Central memory CD8-positive, alpha-beta T cell (primary cell): Measurements from ENCODE around the gene CMSS1.
"Not testable (repeated sequence)": the region's sequence is repeated elsewhere in the genome, so short reads cannot be mapped to it uniquely, and the experiment has no call there.

Experiments used
- ATAC-seq: fragments of 150-1000 bp; cut with Tn5 transposase; replicated peaks from 2 replicates; pipeline ENCODE4 v1.10.0; 2022; ENCODE audit warnings: mild to moderate bottlenecking, moderate FRiP score, moderate number of reproducible peaks; ENCODE audit not compliant: poor library complexity, severe bottlenecking; ENCODE audit errors: extremely low read depth
- DNase-seq, 2 donors: peaks; one replicate each; pipeline ENCODE4 v3.0.0; 2021; ENCODE audit warnings: low spot score in 2 of 2
- H3K27ac Mint-ChIP-seq: one replicate; pipeline ENCODE4 v1.8.0; 2022; ENCODE audit warnings: low read depth, mild to moderate bottlenecking, moderate library complexity, mixed read lengths
- H3K27me3 Mint-ChIP-seq: one replicate; pipeline ENCODE4 v1.8.0; 2022; ENCODE audit warnings: mixed read lengths
- H3K36me3 Mint-ChIP-seq: one replicate; pipeline ENCODE4 v1.8.0; 2022; ENCODE audit warnings: mild to moderate bottlenecking, moderate library complexity, mixed read lengths; ENCODE audit not compliant: insufficient read depth
- H3K4me1 Mint-ChIP-seq: one replicate; pipeline ENCODE4 v1.8.0; 2022; ENCODE audit warnings: mixed read lengths
- H3K4me3 Mint-ChIP-seq: one replicate; pipeline ENCODE4 v1.8.0; 2022; ENCODE audit warnings: mild to moderate bottlenecking, moderate library complexity, mixed read lengths
- H3K9me3 Mint-ChIP-seq: one replicate; pipeline ENCODE4 v1.8.0; 2022; ENCODE audit warnings: mixed read lengths

The CMSS1 gene

DNA sequence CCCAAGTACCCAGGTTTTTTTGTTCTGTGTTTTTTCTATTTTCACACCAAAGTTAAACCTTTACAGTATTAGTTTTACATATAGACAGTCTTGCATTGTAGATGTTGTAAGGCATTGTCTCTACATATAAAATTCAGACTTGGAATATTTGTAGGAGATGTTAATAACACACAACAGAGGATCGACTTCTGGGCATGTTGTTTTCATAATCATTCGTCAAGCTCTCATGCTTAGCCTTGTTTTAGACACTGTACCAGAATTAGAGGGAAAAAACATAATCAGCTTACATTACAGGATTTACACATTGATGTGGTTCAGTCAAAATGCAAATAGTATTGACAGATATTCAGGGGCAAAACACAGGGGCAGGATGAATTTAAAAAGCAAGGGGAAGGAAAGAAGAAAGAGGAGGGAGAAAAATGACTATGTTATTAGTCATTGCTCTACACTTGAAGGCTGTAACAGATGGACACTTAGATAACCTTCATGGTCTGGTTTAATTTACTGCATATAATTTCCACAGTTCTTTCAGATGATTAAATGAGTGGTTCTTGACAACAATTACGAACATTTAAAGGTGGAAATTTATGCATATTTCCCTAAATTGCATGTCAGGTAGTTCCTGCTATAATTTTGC is 7.5 kb downstream of the CMSS1 start:
- Mint-ChIP-seq H3K4me1 (peaks cover 20% of the 10 kb centered on the region), H3K27ac (no peak overlapping the region)

DNA sequence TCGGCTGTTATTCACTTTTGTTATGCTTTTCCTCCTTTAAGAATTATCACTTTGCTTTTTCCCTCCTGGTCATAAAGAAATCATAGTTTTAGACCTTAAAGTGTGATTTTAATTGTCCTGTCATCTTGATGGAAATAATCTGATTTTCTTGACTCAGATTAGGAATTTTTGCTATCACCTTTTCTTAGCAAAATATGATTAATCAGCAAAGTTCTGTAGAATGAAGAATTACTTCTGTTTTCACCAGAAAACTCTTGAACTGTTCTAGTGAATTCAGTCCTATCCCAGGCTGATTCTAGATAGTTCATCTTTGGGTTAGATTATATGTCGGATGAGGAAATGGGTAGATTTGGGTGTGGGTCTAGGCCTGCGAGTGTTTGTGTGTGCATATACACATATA is 12.2 kb downstream of the CMSS1 start:
- Mint-ChIP-seq H3K9me3 (no peaks in the 10 kb centered on the region), H3K4me1 (peaks cover 7% of the 10 kb centered on the region), H3K4me3 (no peak overlapping the region), H3K27ac (peak overlapping the region; percentile 14), H3K27me3 (no peaks in the 10 kb centered on the region), H3K36me3 (peaks cover 2% of the 10 kb centered on the region)
- DNase-seq (no peak), ATAC-seq (no peak)

More for the DNA sequence above, 7.5 kb downstream of the CMSS1 start:
- no peaks in the 10 kb centered on the region for H3K9me3 Mint-ChIP-seq
- H3K36me3 Mint-ChIP-seq, result peaks cover 2% of the 10 kb centered on the region
- ATAC-seq (no peak), DNase-seq (no peak)
- H3K4me3 Mint-ChIP-seq, result no peak overlapping the region
- no peaks in the 10 kb centered on the region for H3K27me3 Mint-ChIP-seq

DNA sequence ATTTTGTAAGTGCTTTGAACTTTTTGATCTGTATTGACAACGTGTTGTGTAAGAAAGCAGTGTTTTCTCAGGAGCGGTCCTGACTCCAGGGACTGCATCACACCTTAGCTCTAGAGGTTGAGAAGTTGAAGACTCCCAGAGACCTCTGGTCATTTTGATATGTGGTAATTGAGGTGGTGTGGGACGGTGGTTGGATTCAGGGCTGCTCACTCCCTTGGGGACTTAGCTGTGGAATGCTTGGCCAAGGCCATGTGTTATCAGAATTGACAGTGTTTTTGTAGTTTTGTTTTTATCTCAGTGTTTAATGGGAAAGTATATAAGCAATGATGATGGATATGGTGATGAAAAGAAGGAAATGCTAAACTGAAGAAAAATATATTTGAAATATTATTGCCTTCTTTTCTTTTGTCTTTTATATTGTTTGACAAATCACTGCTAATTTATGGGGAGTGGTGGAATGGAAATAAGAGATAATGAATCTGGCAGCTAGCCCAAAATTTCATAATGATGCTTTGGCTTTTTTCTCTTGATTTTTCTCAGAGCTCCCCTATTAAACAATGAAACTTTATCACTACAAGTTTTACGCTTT is 16.0 kb downstream of the CMSS1 start:
- DNase-seq (no peak), ATAC-seq (no peak)
- peaks cover 2% of the 10 kb centered on the region for H3K36me3 Mint-ChIP-seq
- H3K27me3 Mint-ChIP-seq, result no peaks in the 10 kb centered on the region
- no peak overlapping the region for H3K27ac Mint-ChIP-seq
- H3K9me3 Mint-ChIP-seq, result no peaks in the 10 kb centered on the region
- no peak overlapping the region for H3K4me3 Mint-ChIP-seq
- peaks cover 2% of the 10 kb centered on the region for H3K4me1 Mint-ChIP-seq

DNA sequence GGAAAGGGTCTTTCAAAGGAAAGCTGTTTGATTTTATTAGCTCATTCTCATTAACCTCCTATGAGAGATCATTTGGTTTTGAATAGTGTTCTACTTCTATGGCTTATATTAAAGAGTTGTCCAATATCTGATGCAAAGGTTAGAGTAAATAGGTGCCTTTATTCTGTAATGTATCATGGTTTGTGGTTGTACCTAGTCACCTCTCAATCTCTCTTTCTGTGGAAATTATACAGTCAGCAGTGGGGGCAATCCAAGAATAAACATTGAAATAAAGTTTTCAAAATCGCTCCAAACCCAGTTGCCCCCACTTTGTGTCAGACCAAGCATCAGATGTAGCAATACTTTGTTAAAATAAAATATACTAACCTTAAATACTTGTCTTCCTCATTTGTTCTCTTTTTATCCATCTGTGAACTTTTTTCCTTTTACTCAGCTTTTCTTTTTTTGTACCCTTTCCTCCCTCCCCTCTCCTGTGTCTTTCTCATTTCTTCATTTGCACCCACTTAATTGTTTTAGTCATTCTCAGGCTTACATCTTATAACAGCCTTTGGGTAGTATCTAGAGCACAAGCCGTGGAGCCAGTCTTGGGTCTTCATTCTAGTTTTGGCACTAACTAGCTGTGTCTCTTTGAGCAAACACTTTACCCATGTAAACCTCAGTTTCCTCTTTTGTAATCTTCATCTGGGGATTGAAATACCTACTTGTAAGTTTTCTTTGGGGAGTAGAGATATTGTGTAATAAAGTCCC is 16.7 kb downstream of the CMSS1 start:
- Mint-ChIP-seq H3K27ac (no peak overlapping the region), H3K4me3 (no peak overlapping the region), H3K4me1 (no peaks in the 10 kb centered on the region), H3K9me3 (no peaks in the 10 kb centered on the region), H3K27me3 (no peaks in the 10 kb centered on the region), H3K36me3 (no peaks in the 10 kb centered on the region)
- ATAC-seq, result no peak
- no peak for DNase-seq

DNA sequence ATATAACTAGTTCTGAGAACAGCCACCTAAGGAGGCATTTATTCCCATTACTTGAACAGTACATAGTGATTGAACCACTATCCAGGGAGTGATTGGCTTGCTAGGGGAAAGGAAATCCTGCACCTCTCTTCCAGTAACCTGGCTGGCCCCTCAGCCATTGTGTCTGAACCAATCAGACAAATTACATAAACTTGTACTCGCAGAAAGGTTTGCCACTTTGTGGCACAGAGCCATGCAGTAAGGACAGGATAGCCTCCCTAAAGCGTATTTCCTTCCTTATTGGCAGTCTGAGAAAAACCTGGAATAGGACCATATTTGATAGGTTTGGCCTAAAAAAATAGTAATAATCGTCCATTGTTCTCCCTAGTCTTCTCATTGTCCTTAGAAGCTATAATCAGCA is 19.0 kb downstream of the CMSS1 start:
- ATAC-seq (no peak), DNase-seq (no peak)
- Mint-ChIP-seq H3K4me1 (no peaks in the 10 kb centered on the region), H3K9me3 (no peaks in the 10 kb centered on the region), H3K36me3 (no peaks in the 10 kb centered on the region), H3K4me3 (no peak overlapping the region), H3K27me3 (no peaks in the 10 kb centered on the region), H3K27ac (no peak overlapping the region)

DNA sequence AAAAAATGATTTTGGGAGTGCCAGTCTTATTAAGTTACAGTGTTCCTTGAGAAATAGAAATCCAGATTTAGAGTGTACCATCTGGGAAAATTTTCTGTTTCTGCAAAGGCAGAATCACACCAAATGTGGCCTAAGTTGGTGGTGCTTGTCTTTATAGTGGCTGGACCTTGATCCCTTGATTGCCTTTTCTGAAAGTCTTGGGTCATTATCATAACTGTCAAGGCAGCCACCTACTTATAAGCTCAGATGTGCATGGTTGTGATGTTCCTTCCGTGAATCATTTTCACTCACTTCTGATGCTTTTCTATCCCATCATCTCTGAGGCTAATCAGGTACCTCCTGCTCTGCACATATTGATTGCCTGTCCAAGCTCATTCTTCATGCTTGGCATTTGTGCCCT is 20.1 kb downstream of the CMSS1 start:
- no peaks in the 10 kb centered on the region for H3K4me1 Mint-ChIP-seq
- DNase-seq (no peak), ATAC-seq (no peak)
- H3K9me3 Mint-ChIP-seq, result no peaks in the 10 kb centered on the region
- H3K4me3 Mint-ChIP-seq, result no peak overlapping the region
- H3K27me3 Mint-ChIP-seq, result no peaks in the 10 kb centered on the region
- H3K27ac Mint-ChIP-seq, result no peak overlapping the region
- peaks cover 2% of the 10 kb centered on the region for H3K36me3 Mint-ChIP-seq

DNA sequence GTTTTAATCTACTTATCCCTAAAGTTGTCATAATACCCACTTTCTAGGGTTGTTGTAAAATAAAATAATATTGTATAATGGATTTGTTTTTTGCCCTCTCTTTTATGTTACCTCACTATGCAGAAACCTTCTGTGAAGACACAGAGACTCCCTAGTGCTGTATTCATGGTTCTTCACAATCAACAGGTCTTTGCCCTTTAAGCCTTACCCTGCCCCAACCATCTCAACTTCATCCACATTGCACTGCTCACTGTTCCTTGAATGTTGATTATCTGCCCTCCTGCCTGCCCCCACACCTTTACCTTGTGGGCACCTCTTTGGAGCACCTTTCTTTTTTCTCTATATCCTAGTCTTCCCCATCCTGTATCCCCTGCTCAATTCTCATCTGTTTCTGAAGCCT is 21.1 kb downstream of the CMSS1 start:
- Mint-ChIP-seq H3K4me1 (no peaks in the 10 kb centered on the region), H3K27ac (no peak overlapping the region), H3K4me3 (no peak overlapping the region), H3K9me3 (no peaks in the 10 kb centered on the region), H3K36me3 (peaks cover 2% of the 10 kb centered on the region), H3K27me3 (no peaks in the 10 kb centered on the region)
- DNase-seq, result no peak
- ATAC-seq, result no peak

DNA sequence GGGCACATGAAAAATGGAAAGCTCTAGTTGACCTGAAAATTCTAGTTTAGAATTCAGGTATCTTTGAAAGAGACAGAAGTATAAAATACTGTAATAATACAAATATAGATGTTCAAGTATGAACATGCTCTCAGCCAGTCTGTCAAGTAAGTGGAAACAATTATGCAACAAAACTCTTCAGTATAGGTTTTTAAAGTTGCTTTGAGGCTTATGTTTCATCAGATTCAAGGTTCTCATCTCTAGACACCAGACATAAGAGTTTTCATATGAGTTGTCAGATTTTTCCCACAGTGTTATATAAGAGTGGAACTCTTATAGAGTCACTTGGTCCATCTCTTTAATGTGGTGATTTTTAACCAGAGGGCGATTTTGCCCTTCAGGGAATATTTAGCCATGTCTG is 22.0 kb downstream of the CMSS1 start:
- Mint-ChIP-seq H3K9me3 (no peaks in the 10 kb centered on the region), H3K27ac (no peak overlapping the region), H3K36me3 (peaks cover 2% of the 10 kb centered on the region), H3K4me3 (no peak overlapping the region), H3K27me3 (no peaks in the 10 kb centered on the region), H3K4me1 (no peaks in the 10 kb centered on the region)
- DNase-seq, result no peak
- ATAC-seq, result no peak

DNA sequence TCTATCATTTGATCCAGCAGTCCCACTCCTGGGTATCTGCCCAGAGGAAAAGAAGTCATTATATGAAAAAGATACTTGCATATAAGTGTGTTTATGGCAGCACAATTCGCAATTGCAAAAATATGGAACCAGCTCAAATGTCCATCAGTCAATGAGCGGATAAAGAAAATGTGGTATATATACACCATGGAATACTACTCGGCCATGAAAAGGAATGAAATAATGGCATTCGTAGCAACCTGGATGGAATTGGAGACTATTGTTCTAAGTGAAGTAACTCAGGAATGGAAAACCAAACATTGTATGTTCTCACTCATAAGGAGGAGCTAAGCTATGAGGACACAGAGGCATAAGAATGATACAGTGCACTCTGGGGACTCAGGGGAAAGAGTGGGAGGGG is 24.3 kb downstream of the CMSS1 start:
- not testable (repeated sequence) for H3K4me1 Mint-ChIP-seq, DNase-seq, H3K9me3 Mint-ChIP-seq, H3K36me3 Mint-ChIP-seq, H3K27ac Mint-ChIP-seq, H3K27me3 Mint-ChIP-seq, H3K4me3 Mint-ChIP-seq, ATAC-seq

DNA sequence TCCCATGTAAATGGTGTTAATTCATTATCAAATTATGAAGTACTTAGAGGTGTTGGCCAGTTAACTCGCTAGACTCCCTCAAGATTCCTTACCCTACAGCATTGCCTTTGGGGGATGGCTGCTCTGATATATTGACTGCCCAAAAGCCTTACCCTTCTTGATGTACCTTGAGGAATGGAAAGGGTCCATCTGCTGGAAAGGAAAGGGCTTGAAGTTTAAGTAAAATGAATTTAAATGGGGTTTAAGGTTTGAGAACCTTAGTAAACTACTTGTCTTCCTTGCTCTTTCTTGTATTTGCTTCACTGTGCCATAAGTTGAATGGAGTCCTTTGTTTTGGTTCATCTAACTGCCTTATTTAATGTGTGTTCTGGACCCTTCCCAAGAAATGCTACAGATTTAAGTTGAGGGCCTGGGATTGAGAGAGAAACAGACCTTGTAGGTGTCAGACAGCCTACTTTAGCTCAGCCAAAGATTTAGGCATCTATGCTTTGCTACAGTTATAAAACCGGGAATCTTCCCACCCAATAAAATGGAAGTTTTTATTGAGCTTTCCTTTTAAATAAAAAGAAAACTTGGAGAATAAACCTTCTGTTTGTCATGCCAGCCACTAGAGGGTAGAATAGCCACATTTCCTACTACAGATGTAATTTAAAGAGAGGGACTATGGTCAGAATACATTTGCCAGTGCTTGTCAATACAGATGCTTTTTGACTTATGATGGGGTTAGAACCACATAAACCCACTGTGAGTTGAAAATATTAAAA is 25.3 kb downstream of the CMSS1 start:
- DNase-seq (no peak), ATAC-seq (no peak)
- Mint-ChIP-seq H3K9me3 (no peaks in the 10 kb centered on the region), H3K36me3 (peaks cover 2% of the 10 kb centered on the region), H3K27me3 (no peaks in the 10 kb centered on the region), H3K4me1 (no peaks in the 10 kb centered on the region), H3K4me3 (no peak overlapping the region), H3K27ac (no peak overlapping the region)

DNA sequence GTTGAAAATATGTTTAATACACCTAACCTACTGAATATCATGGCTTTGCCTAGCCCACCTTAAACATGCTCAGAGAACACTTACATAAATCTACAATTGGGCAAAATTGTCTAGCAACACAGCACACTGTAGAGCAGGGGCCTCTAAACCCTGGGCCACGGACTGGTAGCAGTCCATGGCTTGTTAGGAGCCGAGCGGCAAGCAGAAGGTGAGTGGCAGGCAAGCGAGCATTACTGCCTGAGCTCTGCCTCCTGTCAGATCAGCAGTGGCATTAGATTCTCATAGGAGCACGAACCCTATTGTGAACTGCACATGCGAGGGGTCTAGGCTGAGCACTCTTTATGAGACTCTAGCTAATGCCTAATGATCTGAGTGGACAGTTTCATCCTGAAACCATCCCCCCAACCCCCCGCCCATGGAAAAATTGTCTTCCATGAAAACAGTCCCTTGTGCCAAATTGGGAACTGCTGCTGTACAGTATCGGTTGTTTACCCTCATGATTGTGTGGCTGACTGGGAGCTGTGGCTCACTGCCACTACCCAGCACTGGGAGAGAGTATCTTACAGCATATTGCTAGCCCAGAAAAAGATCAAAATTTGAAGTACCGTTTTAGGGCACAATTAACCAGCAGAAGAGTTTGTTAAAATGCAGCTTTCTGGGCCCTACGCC is 26.1 kb downstream of the CMSS1 start:
- Mint-ChIP-seq H3K36me3 (peaks cover 2% of the 10 kb centered on the region), H3K9me3 (no peaks in the 10 kb centered on the region), H3K27me3 (no peaks in the 10 kb centered on the region), H3K4me1 (no peaks in the 10 kb centered on the region), H3K27ac (no peak overlapping the region), H3K4me3 (no peak overlapping the region)
- ATAC-seq (no peak), DNase-seq (no peak)

DNA sequence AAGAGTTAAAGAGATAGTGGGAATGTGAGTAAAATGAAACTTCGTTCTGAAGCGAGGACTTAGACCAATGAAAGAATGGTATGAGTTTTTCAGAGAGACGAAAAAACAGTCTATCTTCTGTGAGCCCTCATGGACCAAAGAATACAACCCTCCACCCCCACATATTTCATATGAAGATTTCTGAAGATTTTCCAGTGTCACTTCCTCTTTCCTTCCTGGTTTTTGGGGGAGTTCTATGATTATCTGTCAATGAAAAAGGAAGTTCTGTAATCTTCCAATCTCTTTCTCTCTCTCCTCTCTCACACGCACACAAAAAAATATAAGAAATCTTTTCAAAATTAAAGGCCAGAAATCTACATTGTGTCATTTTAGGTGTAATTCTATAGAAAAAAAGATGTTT is 27.7 kb downstream of the CMSS1 start:
- no peaks in the 10 kb centered on the region for H3K9me3 Mint-ChIP-seq
- ATAC-seq, result no peak
- H3K27ac Mint-ChIP-seq, result no peak overlapping the region
- peaks cover 2% of the 10 kb centered on the region for H3K36me3 Mint-ChIP-seq
- H3K4me3 Mint-ChIP-seq, result no peak overlapping the region
- no peaks in the 10 kb centered on the region for H3K27me3 Mint-ChIP-seq
- DNase-seq, result no peak
- no peaks in the 10 kb centered on the region for H3K4me1 Mint-ChIP-seq
